Measurements from ENCODE around the gene PHYKPL.

GRCh38 chr5:178245389-178245788 lies 12.8 kb upstream of the PHYKPL start:
- TF ChIP-seq TAF1 (IDR thresholded peaks at IDR 0.05; ENCODE audit: borderline replicate concordance, insufficient read depth, low read length) (no peak), POLR2AphosphoS5 (IDR thresholded peaks at IDR 0.05; ENCODE audit: low read depth, low read length) (no peak), REST (IDR thresholded peaks at IDR 0.05; ENCODE audit: insufficient read depth in 1 of 2, low read depth in 2 of 2, low read length in 2 of 2) (no peak)

All from PFSK-1 (cell line).